GM19395 (cell line): ENCODE results near the gene DCST2.

Source experiments
- ATAC-seq: cut with Tn5 transposase; IDR thresholded peaks from one replicate; pipeline ENCODE4 v1.9.1; 2021; ENCODE audit warnings: mild to moderate bottlenecking, moderate library complexity; ENCODE audit not compliant: unreplicated experiment

Gene DCST2

GRCh38 chr1:155033524-155033923, at the start of gene DCST2, which contains the start of gene DCST1:
Gene DCST2, minus strand, starts transcription at chr1:155033781. Its CDS starts 80 bp downstream, at chr1:155033701.
Gene DCST1, plus strand, starts transcription at chr1:155033824. Its CDS starts 213 bp downstream, at chr1:155034037.
- ATAC-seq = no peak

GRCh38 chr1:155083052-155083541, 49.5 kb upstream of the DCST2 start:
- no peak for ATAC-seq

- no peak for ATAC-seq
Observed at GRCh38 chr1:155082301-155083051, 48.9 kb upstream of the DCST2 start.

- ATAC-seq = no peak
Observed at GRCh38 chr1:155081472-155082300, 48.1 kb upstream of the DCST2 start.

- no peak for ATAC-seq
Observed at GRCh38 chr1:155080312-155081228, 47.0 kb upstream of the DCST2 start.

GRCh38 chr1:155079487-155080311, 46.1 kb upstream of the DCST2 start:
- ATAC-seq = no peak

GRCh38 chr1:155079210-155079486, 45.6 kb upstream of the DCST2 start:
- ATAC-seq = no peak

GRCh38 chr1:155078469-155079209, 45.1 kb upstream of the DCST2 start, which contains the start of gene EFNA3:
Gene EFNA3, plus strand, starts transcription at chr1:155078837. Its CDS starts 105 bp downstream, at chr1:155078942.
- ATAC-seq = no peak

- no peak for ATAC-seq
Observed at GRCh38 chr1:155077758-155078445, 44.3 kb upstream of the DCST2 start.

GRCh38 chr1:155077346-155077745, 43.8 kb upstream of the DCST2 start:
- no peak for ATAC-seq

- no peak for ATAC-seq
Observed at GRCh38 chr1:155076371-155076770, 42.8 kb upstream of the DCST2 start.

GRCh38 chr1:155075535-155075934, 42.0 kb upstream of the DCST2 start:
- no peak for ATAC-seq

- no peak for ATAC-seq
Observed at GRCh38 chr1:155073377-155074242, 40.0 kb upstream of the DCST2 start.

GRCh38 chr1:155072531-155073289, 39.1 kb upstream of the DCST2 start:
- ATAC-seq = no peak

- ATAC-seq = no peak
Observed at GRCh38 chr1:155071701-155072100, 38.1 kb upstream of the DCST2 start.

- peak; percentile 74 for ATAC-seq
Observed at GRCh38 chr1:155070721-155071569, 37.4 kb upstream of the DCST2 start.
